Measurements from ENCODE around the gene THOC2. TPM values are rescaled to one million over a fixed set of nuclear protein-coding genes. Genes with fewer than 3 reads are reported as not detected.
"Not testable (repeated sequence)": the region's sequence is repeated elsewhere in the genome, so short reads cannot be mapped to it uniquely, and the experiment has no call there.

THOC2 gene
- total RNA-seq, 4 donors from 2014 or later, result 111 to 154 (median 114) TPM

DNA sequence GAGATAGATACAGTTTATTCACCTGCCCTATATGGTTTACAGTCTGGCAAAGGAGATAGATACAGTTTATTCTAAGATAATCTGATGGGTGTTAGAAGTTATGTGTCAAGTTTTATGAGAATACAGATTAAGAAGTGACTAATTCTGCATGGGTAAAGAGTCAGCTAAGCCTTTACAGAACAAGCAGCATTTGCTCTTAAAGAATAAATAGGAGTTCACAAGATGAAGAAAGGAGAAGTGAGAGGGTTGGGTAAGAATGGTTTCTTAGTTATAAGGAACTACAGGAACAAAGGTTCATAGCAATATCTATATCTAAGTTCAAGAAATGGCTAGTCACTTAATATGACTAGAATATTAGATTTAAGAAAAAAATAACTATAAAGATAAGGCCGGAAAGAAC is 47.6 kb downstream of the THOC2 start:
- Histone ChIP-seq H3K4me3 (no peak overlapping the region), H3K27ac (no peak overlapping the region), H3K36me3 (no peaks in the 10 kb centered on the region), H3K9me3 (no peaks in the 10 kb centered on the region), H3K4me1 (no peaks in the 10 kb centered on the region), H3K27me3 (no peaks in the 10 kb centered on the region)
- TF ChIP-seq POLR2A (IDR thresholded peaks at IDR 0.05), result no peak
- TF ChIP-seq, protein P1, sequence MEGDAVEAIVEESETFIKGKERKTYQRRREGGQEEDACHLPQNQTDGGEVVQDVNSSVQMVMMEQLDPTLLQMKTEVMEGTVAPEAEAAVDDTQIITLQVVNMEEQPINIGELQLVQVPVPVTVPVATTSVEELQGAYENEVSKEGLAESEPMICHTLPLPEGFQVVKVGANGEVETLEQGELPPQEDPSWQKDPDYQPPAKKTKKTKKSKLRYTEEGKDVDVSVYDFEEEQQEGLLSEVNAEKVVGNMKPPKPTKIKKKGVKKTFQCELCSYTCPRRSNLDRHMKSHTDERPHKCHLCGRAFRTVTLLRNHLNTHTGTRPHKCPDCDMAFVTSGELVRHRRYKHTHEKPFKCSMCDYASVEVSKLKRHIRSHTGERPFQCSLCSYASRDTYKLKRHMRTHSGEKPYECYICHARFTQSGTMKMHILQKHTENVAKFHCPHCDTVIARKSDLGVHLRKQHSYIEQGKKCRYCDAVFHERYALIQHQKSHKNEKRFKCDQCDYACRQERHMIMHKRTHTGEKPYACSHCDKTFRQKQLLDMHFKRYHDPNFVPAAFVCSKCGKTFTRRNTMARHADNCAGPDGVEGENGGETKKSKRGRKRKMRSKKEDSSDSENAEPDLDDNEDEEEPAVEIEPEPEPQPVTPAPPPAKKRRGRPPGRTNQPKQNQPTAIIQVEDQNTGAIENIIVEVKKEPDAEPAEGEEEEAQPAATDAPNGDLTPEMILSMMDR (IDR thresholded peaks at IDR 0.05), result no peak
- DNase-seq, result no peak

DNA sequence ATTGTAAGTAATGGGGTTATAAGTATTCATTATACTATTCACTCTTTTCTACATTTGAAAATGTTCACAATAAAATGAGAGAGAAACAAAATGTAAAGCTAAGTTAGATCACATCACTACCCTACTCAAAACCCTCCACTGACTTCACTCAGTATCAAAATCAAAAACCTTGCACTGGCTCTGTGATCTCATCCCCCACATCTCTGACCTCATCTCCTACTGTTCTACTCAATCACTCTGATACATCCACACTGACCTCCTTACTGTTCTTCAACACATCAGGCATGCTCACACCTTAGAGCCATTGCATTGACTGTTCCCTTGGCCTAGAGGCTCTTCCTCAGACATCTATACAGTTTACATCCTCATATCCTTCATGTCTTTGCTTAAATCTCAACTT is 50.7 kb downstream of the THOC2 start:
- H3K4me1 ChIP-seq, result no peaks in the 10 kb centered on the region
- H3K27ac ChIP-seq, result no peak overlapping the region
- no peaks in the 10 kb centered on the region for H3K27me3 ChIP-seq
- H3K4me3 ChIP-seq, result no peak overlapping the region
- H3K36me3 ChIP-seq, result no peaks in the 10 kb centered on the region
- TF ChIP-seq POLR2A (IDR thresholded peaks at IDR 0.05), result no peak
- TF ChIP-seq, protein P1 (IDR thresholded peaks at IDR 0.05), result no peak
- no peaks in the 10 kb centered on the region for H3K9me3 ChIP-seq
- no peak for DNase-seq

DNA sequence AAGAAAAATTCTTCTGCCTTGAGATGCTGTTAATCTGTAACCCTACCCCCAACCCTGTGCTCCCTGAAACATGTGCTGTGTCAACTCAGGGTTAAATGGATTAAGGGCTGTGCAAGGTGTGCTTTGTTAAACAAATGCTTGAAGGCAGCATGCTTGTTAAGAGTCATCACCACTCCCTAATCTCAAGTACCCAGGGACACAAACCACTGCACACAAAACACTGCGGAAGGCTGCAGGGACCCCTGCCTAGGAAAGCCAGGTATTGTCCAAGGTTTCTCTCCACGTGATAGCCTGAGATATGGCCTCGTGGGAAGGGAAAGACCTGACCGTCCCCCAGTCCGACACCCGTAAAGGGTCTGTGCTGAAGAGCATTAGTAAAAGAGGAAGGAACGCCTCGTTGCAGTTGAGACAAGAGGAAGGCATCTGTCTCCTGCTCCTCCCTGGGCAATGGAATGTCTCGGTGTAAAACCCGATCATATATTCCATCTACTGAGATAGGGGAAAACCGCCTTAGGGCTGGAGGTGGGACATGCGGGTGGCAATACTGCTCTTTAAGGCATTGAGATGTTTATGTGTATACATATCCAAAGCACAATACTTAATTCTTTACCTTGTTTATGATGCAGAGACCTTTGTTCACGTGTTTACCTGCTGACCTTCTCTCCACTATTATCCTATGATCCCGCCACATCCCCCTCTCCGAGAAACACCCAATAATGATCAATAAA is 53.0 kb downstream of the THOC2 start:
- H3K9me3 ChIP-seq, H3K4me3 ChIP-seq, H3K36me3 ChIP-seq, DNase-seq, H3K27ac ChIP-seq, H3K27me3 ChIP-seq, H3K4me1 ChIP-seq: not testable (repeated sequence)

DNA sequence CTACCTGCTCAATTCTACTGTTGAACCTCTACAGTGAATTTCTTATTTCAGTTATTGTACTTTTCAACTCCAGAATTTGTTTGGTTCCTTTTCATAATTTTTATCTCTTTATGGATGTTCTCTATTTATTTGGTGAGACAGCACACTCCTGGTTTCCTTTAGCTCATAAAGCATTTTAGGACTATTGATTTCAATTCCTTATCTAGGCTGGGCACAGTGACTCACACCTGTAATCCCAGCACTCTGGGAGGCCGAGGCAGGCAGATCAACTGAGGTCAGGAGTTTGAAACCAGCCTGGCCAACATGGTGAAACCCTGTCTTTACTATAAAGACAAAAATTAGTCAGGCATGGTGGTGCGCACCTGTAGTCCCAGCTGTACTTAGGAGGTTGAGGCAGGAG is 57.7 kb downstream of the THOC2 start:
- Histone ChIP-seq H3K4me1 (no peaks in the 10 kb centered on the region), H3K9me3 (no peaks in the 10 kb centered on the region), H3K27me3 (no peaks in the 10 kb centered on the region), H3K27ac (no peak overlapping the region), H3K36me3 (peaks cover 0 to 6% (median 0%) of the 10 kb centered on the region in 3 donors), H3K4me3 (no peak overlapping the region)
- TF ChIP-seq, protein P1 (IDR thresholded peaks at IDR 0.05), result no peak
- TF ChIP-seq POLR2A (IDR thresholded peaks at IDR 0.05), result no peak
- no peak for DNase-seq

DNA sequence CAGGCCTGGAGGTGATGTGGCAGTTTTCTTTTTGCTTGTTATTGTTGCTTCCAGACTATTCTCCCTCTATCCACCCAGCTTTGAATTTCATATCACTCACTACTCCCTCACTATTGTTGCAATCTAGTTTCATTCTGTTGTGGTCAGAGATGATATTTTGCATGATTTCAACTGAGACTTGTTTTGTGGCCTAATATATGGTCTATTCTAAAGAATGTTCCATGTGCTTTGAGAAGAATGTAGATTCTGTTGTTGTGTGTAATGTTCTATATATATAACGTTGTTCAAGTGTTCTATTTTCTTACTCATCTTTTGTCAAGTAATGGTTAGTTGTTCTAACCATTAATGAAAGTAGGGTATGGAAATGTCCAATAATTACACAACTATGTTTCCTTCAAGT is 59.0 kb downstream of the THOC2 start:
- no peak for DNase-seq
- Histone ChIP-seq H3K4me1 (no peaks in the 10 kb centered on the region), H3K27me3 (no peaks in the 10 kb centered on the region), H3K36me3 (peaks cover 0 to 6% (median 0%) of the 10 kb centered on the region in 3 donors), H3K4me3 (no peak overlapping the region), H3K27ac (no peak overlapping the region), H3K9me3 (no peaks in the 10 kb centered on the region)
- TF ChIP-seq, protein P1 (IDR thresholded peaks at IDR 0.05), result no peak
- TF ChIP-seq POLR2A (IDR thresholded peaks at IDR 0.05), result no peak

DNA sequence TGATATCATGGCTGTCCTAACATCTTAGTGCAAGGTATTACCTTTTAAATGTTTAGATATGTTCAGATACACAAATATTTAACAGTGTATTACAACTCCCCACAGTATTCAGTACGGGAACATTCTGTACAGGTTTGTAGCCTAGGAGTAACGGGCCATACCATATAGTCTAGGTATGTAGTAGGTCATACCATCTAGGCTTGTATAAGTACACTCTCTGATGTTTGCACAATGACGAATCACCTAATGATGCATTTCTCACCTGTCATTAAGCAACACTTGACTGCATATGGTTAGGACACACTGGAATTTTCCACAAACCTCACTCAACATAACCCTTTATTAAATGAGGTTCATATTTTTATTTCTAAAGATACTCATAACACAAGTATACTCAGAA is 67.7 kb downstream of the THOC2 start:
- DNase-seq, result no peak
- Histone ChIP-seq H3K36me3 (peaks cover 0 to 28% (median 0%) of the 10 kb centered on the region in 3 donors), H3K27ac (no peak overlapping the region), H3K27me3 (no peaks in the 10 kb centered on the region), H3K9me3 (no peaks in the 10 kb centered on the region), H3K4me1 (no peaks in the 10 kb centered on the region), H3K4me3 (no peak overlapping the region)
- no peak for TF ChIP-seq POLR2A (IDR thresholded peaks at IDR 0.05)
- TF ChIP-seq, protein P1 (IDR thresholded peaks at IDR 0.05), result no peak

DNA sequence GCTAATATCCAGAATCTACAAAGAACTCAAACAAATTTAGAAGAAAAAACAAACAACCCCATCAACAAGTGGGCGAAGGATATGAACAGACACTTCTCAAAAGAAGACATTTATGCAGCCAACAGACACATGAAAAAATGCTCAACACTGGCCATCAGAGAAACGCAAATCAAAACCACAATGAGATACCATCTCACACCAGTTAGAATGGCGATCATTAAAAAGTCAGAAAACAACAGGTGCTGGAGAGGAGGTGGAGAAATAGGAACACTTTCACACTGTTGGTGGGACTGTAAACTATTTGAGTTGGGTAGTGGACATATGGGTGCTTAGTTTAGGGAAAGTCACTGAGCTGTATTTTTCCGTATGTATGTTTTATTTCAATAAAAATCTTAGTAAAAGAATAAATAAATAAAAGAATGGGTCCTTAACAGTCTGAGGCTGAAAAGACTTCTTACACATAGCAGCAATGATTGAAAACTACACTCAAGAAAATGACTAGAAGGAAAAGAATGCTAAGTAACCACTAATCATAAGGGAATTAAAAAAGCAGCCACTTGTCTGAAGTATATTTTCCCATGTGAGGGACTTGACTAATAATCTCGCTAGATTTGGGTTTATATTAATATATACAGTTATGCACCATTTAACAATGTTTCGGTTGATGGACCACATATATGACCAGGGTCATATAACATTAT is 68.2 kb downstream of the THOC2 start:
- H3K36me3 ChIP-seq, result peaks cover 0 to 28% (median 0%) of the 10 kb centered on the region in 3 donors
- H3K9me3 ChIP-seq, H3K27me3 ChIP-seq, H3K27ac ChIP-seq, H3K4me3 ChIP-seq, DNase-seq, H3K4me1 ChIP-seq: not testable (repeated sequence)

DNA sequence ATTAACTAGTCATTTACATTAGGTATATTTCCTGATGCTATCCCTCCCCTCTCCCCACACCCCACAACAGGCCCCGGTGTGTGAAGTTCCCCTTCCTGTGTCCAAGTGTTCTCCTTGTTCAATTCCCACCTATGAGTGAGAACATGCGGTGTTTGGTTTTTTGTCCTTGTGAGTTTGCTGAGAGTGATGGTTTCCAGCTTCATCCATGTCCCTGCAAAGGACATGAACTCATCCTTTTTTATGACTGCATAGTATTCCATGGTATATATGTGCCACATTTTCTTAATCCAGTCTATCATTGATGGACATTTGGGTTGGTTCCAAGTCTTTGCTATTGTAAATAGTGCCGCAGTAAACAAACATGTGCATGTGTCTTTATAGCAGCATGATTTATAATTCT is 69.1 kb downstream of the THOC2 start:
- H3K4me1 ChIP-seq, H3K27ac ChIP-seq, H3K27me3 ChIP-seq, DNase-seq, H3K9me3 ChIP-seq, H3K4me3 ChIP-seq: not testable (repeated sequence)
- H3K36me3 ChIP-seq, result peaks cover 0 to 28% (median 0%) of the 10 kb centered on the region in 3 donors

DNA sequence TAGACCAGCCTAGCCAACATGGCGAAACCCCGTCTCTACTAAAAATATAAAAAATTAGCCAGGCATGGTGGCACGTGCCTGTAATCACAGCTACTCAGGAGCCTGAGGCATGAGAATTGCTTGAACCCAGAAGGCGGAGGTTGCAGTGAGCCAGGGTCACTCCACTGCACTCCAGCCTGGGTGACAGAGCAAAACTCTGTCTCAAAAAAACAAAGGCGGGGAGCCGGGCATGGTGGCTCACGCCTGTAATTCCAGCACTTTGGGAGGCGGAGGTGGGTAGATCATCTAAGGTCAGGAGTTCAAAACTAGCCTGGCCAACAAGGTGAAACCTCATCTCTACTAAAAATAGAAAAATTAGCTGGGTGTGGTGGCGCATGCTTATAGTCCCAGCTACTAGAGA is 76.3 kb downstream of the THOC2 start:
- not testable (repeated sequence) for H3K9me3 ChIP-seq, H3K4me1 ChIP-seq, H3K27ac ChIP-seq, H3K36me3 ChIP-seq, DNase-seq, H3K27me3 ChIP-seq, H3K4me3 ChIP-seq
